Stomach (tissue), 9 donors: Measurements from ENCODE around the gene TMCO4. TPM values are rescaled to one million over a fixed set of nuclear protein-coding genes. Genes with fewer than 3 reads are reported as not detected.

Experiments used
- DNase-seq, 2 donors: peaks; one replicate each; pipeline versions ENCODE4 v3.0.0 to v3.0.0-alpha.2; 2013 to 2019
- H3K27ac ChIP-seq, 5 donors: fragments of 200-600 bp in 4 of 5; sonication (generic) in 4 of 5; one replicate each; pipeline ENCODE4 v1.5.1; 2013 to 2019; ENCODE audit warnings: mild to moderate bottlenecking in 1 of 5, moderate library complexity in 1 of 5
- H3K27me3 ChIP-seq, 3 donors: fragments of 200-600 bp; sonication (generic); one replicate each; pipeline ENCODE4 v1.5.1; 2017 to 2019; ENCODE audit warnings: mixed run types in 1 of 3
- H3K36me3 ChIP-seq, 4 donors: fragments of 200-600 bp; sonication (generic); 1 replicate in 3 of 4; 2 replicates in 1 of 4; pipeline ENCODE4 v1.5.1; 2016 to 2019
- H3K4me1 ChIP-seq, 4 donors: fragments of 200-600 bp; sonication (generic); one replicate each; pipeline ENCODE4 v1.5.1; 2016 to 2019
- H3K4me3 ChIP-seq, 4 donors: fragments of 200-600 bp; sonication (generic) in 3 of 4; one replicate each; pipeline ENCODE4 v1.5.1; 2016 to 2019; ENCODE audit warnings: mild to moderate bottlenecking in 1 of 4
- H3K9me3 ChIP-seq, 4 donors: fragments of 200-600 bp; sonication (generic); one replicate each; pipeline ENCODE4 v1.5.1; 2016 to 2019
- CTCF ChIP-seq, 7 experiments: fragments of 450-650 bp in 4 of 7; fragments of 200-600 bp in 3 of 7; sonication (generic) in 3 of 7; IDR thresholded peaks; one replicate each; pipeline ENCODE4 v1.5.1; 2016 to 2019; ENCODE audit warnings: antibody characterized with exemption in 7 of 7, control low read depth in 2 of 7, mild to moderate bottlenecking in 1 of 7
- EP300 ChIP-seq: sonication (generic); formaldehyde crosslinking; IDR thresholded peaks from one replicate; pipeline ENCODE4 v1.6.1; 2017; ENCODE audit warnings: antibody characterized with exemption
- POLR2A ChIP-seq, 4 donors: fragments of 450-650 bp; IDR thresholded peaks; one replicate each; pipeline ENCODE4 v1.6.1; 2016; ENCODE audit warnings: antibody characterized with exemption in 4 of 4, control low read depth in 2 of 4, mild to moderate bottlenecking in 1 of 4, moderate library complexity in 1 of 4
- POLR2AphosphoS5 ChIP-seq, 3 donors: sonication (generic); formaldehyde crosslinking; IDR thresholded peaks; one replicate each; pipeline ENCODE4 v1.6.1; 2016; ENCODE audit warnings: antibody characterized with exemption in 3 of 3
- WGBS, 5 donors: extraction: QIAGEN DNeasy Blood & Tissue Kit in 3 of 5; methylation state at CpG; one replicate each; pipeline versions ENCODE4 v1.1.5 to v1.1.7; 2013 to 2018; 5-methylcytosine and 5-hydroxymethylcytosine counted together
- intact Hi-C: fragments of 100-400 bp; cut with DNase I; formaldehyde crosslinking; loops from one replicate; pipeline ENCODE4 v1.15.1; 2023; ENCODE audit warnings: low total_unique reads
- polyA plus RNA-seq, 3 donors: library from polyadenylated mRNA; stranded (reverse); fragments of 200-250 nt; gene quantifications; one replicate each; pipeline ENCODE4 v1.2.3, GENCODE V29; 2013
- total RNA-seq, 5 donors: library from RNA; depleted of rRNA; stranded (reverse); fragments of >200 nt; gene quantifications; one replicate each; pipeline versions ENCODE4 v1.1.0 to v1.2.3, GENCODE V29; 2014 to 2016
- donor health status: healthy with polysubstance abuse.
- donor health status: Bipolar disorder and iron deficiency.
- donor health status: healthy.

Gene TMCO4
- total and polyA plus RNA-seq, 8 donors: 5.3 to 326 (median 24.2) TPM

GRCh38 chr1:19689856-19690255 lies 109.9 kb downstream of the TMCO4 start:
- TF ChIP-seq CTCF (IDR thresholded peaks at IDR 0.05) (no peak), POLR2AphosphoS5 (IDR thresholded peaks at IDR 0.05) (no peak)
- 89 to 100% (median 96%) methylated on average over 2 to 3 of the region's 3 CpGs for WGBS, 5 donors
- intact Hi-C loops: no loop called here
- H3K36me3 ChIP-seq: peaks cover 38 to 97% (median 93%) of the 10 kb centered on the region in 4 donors
- no peak overlapping the region for H3K27ac ChIP-seq
- no peak for DNase-seq
- H3K27me3 ChIP-seq: no peaks in the 10 kb centered on the region
- H3K9me3 ChIP-seq: peaks cover 0 to 8% (median 2%) of the 10 kb centered on the region in 4 donors
- no peaks in the 10 kb centered on the region for H3K4me1 ChIP-seq
- no peak overlapping the region for H3K4me3 ChIP-seq

- intact Hi-C loops: no loop called here
- Histone ChIP-seq H3K4me3 (no peak overlapping the region), H3K36me3 (peaks cover 33 to 97% (median 92%) of the 10 kb centered on the region in 4 donors), H3K9me3 (peaks cover 0 to 8% (median 2%) of the 10 kb centered on the region in 4 donors), H3K27me3 (no peaks in the 10 kb centered on the region), H3K4me1 (no peaks in the 10 kb centered on the region), H3K27ac (no peak overlapping the region)
- WGBS, 5 donors: 85 to 91% (median 88%) methylated on average over 5 of the region's 5 CpGs
- no peak for TF ChIP-seq CTCF (IDR thresholded peaks at IDR 0.05)
- TF ChIP-seq POLR2AphosphoS5 (IDR thresholded peaks at IDR 0.05): no peak
- no peak for TF ChIP-seq POLR2A (IDR thresholded peaks at IDR 0.05)
- no peak for TF ChIP-seq EP300
- no peak for DNase-seq
Observed at GRCh38 chr1:19689085-19689757, 110.5 kb downstream of the TMCO4 start.

- no peaks in the 10 kb centered on the region for H3K4me1 ChIP-seq
- H3K27ac ChIP-seq: no peak overlapping the region
- peaks cover 26 to 90% (median 82%) of the 10 kb centered on the region in 4 donors for H3K36me3 ChIP-seq
- 83 to 89% (median 88%) methylated on average over 18 to 19 of the region's 19 CpGs for WGBS, 5 donors
- no peak for DNase-seq
- H3K4me3 ChIP-seq: no peak overlapping the region
- peaks cover 0 to 8% (median 2%) of the 10 kb centered on the region in 4 donors for H3K9me3 ChIP-seq
- TF ChIP-seq POLR2AphosphoS5 (IDR thresholded peaks at IDR 0.05) (no peak), EP300 (no peak), POLR2A (IDR thresholded peaks at IDR 0.05) (no peak), CTCF (IDR thresholded peaks at IDR 0.05) (no peak)
- H3K27me3 ChIP-seq: no peaks in the 10 kb centered on the region
- intact Hi-C loops: no loop called here
Observed at GRCh38 chr1:19688041-19688842, 111.5 kb downstream of the TMCO4 start.

- H3K36me3 ChIP-seq: peaks cover 26 to 90% (median 82%) of the 10 kb centered on the region in 4 donors
- peaks cover 0 to 8% (median 2%) of the 10 kb centered on the region in 4 donors for H3K9me3 ChIP-seq
- H3K27ac ChIP-seq: no peak overlapping the region
- no peak for TF ChIP-seq POLR2A (IDR thresholded peaks at IDR 0.05)
- TF ChIP-seq CTCF (IDR thresholded peaks at IDR 0.05): no peak
- no peak for TF ChIP-seq EP300
- no peak for TF ChIP-seq POLR2AphosphoS5 (IDR thresholded peaks at IDR 0.05)
- intact Hi-C loops: no loop called here
- DNase-seq: no peak
- no peak overlapping the region for H3K4me3 ChIP-seq
- H3K27me3 ChIP-seq: no peaks in the 10 kb centered on the region
- no peaks in the 10 kb centered on the region for H3K4me1 ChIP-seq
- WGBS, 5 donors: 86 to 100% (median 98%) methylated on average over 1 of the region's 1 CpG
Observed at GRCh38 chr1:19687414-19687813, 112.3 kb downstream of the TMCO4 start.
